Esophagus mucosa (tissue), 1 donor: Measurements from ENCODE around the gene SYNE1. TPM values are rescaled to one million over a fixed set of nuclear protein-coding genes. Genes with fewer than 3 reads are reported as not detected.
"Not testable (repeated sequence)": the region's sequence is repeated elsewhere in the genome, so short reads cannot be mapped to it uniquely, and the experiment has no call there.

ENCODE experiments used
- ATAC-seq: fragments of 200-7000 bp; cut with Tn5 transposase; one replicate; pipeline ENCODE4 v1.9.1; 2020
- total RNA-seq: library from RNA; stranded (reverse); gene quantifications from one replicate; pipeline ENCODE4 v1.2.4, GENCODE V29; 2023
- donor health status: DM: yes; HTN: yes; CAD: no.

The SYNE1 gene
- total RNA-seq, 1 donor from 2014 or later = 4.0 TPM

DNA sequence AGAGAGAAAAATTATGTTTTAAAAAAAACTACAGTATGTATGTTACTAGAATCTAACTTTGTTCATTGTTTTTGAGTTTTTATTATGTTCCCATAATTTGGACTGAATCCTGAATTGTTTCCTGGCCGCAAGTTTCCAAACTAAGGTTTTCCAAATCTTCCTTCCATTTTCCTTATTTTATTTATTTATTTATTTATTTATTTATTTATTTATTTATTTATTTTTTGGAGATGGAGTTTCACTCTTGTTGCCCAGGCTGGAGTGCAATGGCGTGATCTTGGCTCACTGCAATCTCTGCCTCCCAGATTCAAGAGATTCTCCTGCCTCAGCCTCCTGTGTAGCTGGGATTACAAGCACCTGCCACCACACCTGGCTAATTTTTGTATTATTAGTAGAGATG is 215.7 kb downstream of the SYNE1 start:
- ATAC-seq = not testable (repeated sequence)

DNA sequence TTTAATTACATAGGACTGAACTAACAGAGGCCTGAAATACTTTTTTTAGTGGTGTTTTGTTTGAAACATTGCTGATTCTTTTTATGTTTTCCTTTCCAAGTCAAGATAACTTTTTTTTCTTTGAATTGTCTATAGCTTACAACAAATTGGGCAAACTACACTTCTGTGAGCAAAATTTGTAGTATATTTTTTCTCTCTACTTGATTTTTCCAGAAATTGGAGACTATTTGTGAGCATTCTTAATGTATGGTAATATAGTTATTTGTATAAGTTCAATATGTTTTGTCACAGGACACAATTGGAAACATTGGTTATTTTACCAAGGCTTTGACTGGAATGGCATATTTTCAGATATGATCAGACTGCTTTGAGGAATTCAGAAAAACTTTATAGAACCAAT is 216.5 kb downstream of the SYNE1 start:
- no peak for ATAC-seq

DNA sequence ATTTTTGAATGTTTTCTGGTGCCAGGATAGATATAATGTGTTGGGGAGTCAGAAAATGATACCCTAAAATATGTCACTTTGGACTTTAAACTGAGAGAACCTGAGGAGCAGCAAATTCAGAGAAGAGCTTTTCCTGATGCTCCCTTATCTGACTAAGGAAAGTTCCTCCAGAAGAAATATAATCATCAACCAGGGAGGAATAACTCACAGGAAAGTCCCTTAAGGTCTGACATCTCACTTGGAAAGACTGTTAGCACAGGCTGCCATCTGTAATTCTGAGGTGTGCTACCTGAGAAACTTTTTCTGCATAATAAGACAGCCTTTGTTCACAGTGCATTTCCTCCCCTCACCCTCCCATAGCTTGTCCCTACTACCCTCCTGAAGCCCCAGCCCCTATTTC is 218.6 kb downstream of the SYNE1 start:
- no peak for ATAC-seq

DNA sequence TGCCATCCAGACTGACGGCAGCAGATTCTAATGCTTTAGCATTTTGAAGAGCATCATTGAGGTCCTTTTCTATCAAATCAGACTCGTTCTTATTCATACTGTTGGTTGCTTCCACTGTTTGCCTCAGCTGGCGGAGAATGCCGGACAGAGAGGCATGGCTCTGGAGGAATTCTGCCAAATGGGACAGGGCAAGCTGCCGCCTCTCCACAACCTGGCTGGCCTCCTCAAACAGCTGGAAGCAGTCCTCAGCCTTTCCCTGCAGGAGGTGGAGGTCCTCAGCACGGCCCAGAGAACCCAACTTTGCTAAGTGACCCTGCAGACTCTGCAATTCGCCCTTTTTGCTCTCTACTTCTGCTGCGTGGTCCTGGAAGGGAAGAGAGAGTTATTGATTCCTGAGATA is 220.5 kb downstream of the SYNE1 start:
- ATAC-seq = no peak

DNA sequence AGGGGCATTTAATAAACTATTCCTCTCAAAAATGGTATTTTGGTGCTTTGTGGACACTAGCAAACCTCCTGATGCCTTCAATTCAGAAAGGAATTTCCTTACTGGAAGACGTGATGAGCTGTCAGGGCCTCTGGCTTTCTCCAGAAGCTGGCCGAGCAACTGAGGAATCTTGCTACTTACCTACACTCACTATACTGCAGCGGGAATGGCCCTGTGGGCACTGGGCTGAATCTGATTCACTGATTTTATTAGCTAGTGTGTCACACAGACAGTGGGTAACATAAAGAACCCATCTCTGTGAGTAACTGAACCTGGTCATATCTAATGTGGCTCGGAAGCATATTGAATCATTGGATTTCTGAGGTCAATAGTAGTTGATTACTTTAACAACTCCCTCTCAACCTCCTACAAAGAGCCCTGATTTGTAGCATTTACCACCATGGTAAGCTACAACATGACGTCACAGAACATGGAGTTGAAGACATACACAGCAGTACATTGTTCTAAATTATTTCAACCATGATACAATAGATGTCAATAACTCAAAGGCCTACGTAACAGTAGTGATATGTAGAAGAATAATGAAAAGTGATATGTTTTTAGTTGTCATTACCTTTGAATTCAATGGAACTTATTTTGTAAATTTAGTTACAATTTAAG is 232.1 kb downstream of the SYNE1 start:
- no peak for ATAC-seq

DNA sequence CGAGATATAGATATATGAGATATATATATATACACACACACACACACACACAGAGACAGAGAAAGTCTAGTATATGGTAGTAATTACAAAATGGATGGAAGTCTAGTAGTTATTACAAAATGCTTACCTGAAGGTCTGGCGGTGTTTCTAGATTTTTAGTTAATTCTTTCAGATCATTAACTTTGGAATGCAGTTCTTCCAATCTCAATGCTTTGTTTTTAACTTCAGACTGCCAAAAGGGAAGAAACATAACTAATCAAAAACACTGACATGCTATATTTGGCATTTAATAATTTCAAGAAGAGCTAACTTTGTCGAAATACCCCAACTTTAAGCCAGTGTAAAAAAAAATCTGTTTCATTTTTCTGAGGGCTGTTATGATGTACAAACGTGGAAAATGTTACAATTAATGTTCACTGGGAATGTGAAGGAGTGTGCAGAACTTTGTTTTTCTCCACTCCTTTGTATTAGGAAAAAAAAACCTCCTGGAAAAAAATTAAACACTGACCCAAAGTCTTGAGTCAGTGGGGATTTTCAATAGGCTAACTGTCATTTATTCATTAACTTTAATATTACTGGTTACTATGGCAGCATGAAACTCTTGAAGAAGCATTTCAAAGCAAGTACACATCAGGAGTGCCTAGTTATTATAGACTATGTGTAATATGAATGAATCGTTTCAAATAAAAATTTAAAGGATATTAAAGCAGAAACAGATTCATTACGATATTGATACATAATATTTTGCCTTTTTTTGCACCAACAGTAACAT is 232.9 kb downstream of the SYNE1 start:
- ATAC-seq = no peak

DNA sequence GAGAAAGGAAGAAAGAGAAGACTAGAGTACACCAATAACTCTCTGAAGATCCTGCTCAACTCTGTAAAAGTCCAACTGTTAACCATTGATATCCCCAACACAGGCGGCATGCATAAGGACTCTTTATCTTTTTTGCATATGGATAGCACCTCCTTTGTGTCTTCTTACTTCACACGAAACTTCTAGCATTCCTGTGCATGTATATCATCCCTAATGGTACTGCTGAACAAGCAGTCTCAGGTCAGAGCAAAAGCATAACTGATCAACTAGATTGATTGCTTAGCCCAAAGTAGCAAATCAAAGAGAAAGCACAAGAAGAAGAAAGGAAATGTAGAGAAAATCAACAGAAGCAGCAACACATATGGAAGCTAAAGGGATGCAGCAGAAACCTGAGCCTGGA is 234.4 kb downstream of the SYNE1 start:
- ATAC-seq = no peak

DNA sequence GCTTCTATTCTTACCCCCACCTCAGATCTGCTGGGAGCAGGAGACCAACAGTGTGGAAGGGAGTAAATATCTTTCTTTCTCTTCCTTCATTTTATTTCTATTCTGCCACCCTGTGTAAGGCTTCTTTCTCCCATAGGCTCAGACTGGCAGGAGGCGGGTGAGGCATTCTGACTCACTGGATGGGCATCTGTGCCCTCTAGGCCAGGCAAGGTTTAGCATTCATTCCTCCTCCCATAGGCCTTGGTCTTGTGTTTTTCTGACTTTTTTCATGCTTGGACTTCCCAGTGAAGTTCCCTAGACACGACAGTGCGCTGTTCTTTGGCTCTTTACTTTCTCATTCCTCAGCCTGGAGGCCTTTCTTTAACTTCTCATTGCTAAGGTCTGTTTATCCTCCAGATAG is 235.2 kb downstream of the SYNE1 start:
- ATAC-seq = peak; percentile 91

DNA sequence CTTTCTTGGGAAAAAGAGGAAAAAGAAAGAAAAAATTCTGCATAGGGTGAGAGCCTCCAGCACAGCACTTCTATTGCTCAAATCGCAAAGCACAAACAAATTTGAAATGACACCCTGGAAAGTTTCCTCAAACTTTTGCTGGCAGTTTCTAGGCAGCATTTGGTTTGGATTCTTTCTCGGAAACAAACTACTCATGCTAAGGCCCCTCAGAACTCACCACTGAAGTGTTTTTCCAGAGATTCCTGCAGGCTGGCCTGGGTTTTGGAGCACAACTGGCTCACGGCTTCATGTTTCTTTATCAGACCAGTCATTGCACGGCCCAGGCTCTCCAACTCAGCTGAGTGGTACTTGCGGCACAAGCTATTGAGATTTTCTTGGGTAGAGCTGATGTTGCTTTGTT is 237.8 kb downstream of the SYNE1 start:
- no peak for ATAC-seq

DNA sequence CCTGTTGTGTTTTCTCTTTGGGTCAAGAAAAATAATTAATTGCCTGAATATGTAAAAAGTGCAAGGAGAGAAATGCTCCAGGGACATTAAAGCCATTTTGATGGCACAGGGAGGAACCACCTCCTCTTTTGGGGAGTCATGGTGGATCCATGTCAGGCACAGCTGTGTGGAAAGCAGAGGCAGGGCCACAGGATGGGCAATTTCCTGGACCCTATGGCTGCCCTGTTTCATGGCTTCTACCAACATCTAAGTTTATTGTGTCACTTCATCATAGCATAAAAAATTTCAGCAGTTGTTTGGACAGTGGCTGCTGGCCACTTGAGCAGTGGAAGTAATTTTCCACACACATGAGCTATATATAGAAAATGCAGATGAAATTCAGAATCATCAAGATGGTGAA is 238.2 kb downstream of the SYNE1 start:
- no peak for ATAC-seq

DNA sequence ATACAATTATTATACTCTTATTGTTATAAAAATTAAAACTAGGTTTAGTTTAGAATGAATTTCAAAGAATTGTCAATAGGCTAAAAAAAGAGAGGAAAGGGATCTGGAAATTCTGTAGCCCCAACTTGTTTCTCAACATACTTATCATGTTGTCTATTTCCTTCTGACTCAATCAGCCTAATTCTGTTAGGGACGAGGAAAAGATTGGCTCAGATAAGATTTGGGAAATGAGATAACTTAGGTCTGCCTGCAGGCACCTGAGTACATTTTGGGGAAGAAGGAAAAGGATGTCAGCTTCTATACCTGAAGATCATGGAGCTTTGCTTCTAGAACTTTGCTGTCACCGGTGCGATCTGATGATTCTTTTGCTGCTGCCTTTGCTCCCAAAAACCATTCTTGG is 238.8 kb downstream of the SYNE1 start:
- no peak for ATAC-seq

DNA sequence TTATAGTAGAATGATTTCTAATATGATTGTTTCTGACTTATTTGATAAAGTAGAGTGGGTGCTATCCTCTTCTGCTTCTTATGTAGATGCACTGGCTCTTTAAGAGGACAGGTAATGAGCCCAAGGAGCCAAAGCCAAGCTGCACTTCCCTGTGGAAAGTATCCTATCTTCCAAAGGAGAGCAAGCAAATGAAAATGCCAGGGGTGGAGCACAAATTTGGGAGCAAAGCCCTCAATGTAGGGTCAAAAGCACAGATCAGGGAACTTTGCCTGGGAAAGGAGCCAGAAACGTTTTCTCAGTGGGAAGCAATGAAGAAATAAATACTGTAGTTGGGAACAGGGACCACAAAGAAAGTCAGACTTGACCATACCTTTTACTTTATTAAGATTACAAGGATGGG is 242.9 kb downstream of the SYNE1 start:
- no peak for ATAC-seq

DNA sequence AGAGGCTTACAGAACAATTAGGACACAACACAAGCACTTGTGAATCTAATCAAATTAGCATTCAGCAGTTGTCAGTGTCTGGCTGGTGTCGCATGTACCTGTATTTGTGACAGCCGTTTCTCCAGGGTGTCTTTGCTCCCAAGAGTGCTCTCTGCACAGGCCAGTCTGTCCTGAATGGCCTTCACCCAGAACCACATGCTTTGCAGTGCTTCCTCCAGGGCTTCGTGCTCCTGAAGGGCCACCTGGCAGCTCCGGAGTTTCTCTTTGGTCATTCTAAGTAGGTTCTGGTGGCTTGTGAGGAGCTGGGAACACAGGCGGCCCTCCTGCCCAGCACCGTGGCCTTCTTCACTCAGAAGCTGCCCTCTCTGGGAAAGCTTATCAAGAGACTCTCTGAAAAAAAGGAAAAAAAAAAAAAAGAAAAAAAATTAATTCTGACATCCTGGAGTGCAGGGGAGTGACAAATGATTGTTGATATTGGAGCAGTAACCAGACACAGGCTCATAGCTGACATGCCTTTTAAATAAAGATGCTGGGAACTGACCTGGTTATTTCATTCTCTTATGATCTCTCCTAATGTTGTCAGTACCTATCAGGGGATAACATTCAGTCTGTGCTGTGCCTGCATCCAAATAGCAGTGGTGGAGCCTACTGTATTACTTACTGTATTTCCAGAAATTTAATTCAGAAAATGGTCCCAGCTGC is 245.8 kb downstream of the SYNE1 start:
- no peak for ATAC-seq

DNA sequence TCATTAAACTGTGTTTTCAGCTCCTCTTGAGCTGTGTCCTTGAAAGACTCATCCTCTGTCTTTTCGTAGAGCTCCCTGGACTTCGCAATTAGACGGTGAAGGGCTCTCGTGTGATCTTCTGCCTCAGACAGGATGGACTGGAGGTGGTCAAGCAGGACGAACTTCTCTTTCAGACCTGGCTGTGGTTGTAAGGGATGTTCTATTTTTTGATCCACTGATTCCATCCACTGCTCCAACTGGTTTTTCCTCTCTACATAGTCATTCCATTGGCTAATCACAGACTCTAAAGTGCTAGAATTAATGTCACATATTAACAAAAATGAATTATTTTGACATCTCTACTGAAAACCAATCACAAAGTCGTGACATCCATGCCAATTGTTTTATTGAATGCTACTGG is 250.1 kb downstream of the SYNE1 start:
- peak; percentile 28 for ATAC-seq

DNA sequence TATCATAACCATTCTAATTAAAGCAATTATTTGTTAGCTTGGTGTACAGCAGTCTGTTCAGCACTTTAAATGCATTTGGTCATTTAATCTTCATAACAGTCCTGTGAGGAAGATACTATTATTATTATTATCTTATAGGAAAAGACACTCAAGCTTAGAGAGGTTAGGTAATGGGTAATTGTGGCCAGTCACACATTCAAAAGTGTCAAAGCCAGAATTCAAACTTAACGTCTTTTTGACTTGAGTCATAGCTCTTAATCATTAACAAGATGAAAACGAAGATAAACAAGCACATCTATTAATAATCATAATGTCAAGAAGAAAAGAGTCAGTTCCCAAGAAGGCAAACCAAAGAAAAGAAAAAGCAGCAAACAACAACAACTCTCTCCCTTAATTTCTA is 251.0 kb downstream of the SYNE1 start:
- ATAC-seq = no peak

DNA sequence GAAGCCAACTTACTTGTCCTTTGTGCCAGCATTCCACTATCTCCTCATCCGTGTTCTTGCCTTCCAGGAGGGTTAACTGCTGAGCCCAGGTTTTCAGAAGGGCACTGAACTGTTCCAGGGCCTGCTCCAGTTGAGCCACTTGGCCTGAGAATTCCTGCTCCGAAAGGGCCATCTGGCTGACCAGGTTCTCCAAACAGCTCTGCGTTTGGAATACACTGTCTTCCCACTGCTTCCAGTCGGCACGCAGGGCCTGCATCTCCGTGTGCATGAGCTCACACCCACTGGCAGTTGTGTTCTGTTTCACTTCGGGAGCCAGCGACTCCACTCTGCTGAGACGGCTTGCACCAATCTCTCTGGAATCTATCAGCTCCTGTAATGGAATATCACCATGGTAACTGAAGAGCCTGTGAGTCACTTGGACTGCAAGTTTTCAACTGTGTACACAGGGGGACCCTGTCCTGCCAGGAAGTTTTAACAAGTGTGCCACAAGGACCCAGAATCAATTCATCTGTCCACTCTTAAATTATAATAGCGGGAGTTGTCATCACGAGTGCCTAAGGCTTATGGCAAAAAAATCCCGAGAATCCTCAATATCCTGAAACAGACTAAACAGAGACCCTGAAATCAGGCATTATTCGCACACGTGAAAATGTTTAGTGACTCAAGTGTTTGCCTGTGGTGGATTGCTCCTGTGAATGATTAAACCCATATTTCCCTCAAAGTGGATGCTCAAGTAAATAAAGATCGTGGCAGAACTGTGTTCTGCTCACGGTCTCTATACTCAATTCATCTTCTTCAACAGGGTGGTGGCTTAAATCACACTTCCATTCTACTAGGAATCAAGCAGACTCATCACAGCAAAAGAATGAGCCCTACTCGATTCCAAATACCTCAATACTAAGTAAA is 255.9 kb downstream of the SYNE1 start:
- peak; percentile 69 for ATAC-seq

DNA sequence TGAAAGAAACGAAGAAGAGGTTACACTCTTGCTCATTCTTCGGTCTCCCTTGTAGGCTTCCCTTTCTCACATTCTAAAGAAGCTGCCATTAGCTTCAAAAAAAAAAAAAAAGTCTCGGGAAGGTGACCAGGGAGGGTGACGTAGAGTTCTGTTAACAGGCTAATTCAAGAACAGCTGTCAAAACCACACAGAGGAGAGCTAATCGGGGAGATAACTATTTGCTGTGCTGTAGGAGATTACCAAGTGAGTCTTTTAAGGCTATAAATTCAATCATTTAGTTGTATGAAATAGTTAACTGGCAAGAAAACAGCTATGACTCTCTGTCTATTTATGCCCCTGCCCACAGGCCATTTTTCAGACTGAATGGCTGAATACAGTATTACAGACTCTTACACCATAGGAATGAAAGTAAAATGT is 256.8 kb downstream of the SYNE1 start:
- peak; percentile 37 for ATAC-seq

DNA sequence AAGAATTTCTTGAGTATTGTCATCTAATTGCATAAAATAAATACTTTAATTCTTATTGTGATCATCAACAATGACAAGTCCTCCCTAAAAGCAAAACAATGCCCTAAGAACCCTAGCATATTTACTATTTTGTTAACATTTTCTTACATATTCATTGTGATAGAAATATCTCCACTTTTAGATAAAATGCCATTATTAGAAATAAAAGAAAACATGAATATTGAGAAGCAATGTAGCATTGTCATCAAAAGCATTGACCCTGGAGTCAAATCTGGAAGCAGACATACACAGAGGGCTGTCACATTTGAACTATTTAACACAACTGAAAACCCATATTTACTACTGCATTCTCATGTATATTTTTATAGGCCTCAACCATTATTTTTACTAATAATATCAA is 257.7 kb downstream of the SYNE1 start:
- no peak for ATAC-seq

DNA sequence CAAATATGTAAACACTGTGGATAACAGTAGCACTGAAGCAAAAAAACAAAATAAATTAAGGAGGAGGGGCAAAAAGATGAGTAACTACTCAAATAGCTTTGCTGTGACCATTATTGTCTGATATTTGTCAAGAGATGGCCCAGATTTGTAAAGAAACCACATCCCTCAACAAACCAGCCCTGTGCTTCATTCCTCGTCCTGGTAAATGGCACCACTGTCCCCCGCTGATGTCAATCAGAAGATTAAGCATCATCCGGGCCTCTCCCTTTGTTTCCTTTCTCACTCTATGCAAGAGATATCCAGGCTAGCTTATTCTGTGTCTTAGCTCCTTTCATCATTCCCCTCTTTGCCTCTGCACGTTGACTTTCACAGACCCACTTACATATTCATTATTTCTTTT is 259.0 kb downstream of the SYNE1 start:
- ATAC-seq = no peak

DNA sequence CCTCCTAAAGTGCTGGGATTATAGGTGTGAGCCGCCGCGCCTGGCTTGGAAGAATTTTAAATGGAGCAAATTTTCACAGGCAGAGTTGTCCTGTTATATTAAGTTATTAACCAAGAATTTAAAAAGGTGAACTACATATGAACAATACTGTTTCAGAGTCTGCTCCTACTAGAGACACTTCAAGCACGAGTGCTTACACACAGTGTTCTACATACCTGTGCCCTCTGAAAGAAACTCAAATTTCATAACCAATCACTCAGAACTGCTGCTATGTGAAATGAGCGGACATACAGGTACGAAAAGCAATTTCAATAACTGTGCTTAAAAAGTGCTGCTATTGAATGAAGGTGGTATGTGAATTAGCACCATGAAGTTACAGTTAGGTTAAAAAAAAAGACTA is 262.0 kb downstream of the SYNE1 start:
- ATAC-seq = no peak

DNA sequence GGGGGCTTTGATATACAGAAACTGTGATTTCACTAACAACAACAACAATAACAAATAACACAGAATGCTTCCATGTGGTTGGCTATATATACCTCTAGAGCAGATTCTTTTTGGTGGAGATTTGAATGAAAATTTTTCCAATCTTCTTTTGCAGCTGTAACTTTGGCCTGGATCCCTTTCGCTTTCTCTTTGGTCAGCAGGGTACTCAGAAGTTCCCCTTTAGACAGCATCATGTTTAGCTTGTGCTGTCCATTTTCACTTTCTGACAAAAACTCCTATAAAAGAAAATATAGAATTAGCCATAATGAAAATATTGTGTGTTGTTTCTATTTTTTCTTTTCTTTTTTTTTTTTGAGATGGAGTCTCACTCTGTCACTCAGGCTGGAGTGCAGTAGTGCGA is 264.2 kb downstream of the SYNE1 start:
- ATAC-seq = no peak

DNA sequence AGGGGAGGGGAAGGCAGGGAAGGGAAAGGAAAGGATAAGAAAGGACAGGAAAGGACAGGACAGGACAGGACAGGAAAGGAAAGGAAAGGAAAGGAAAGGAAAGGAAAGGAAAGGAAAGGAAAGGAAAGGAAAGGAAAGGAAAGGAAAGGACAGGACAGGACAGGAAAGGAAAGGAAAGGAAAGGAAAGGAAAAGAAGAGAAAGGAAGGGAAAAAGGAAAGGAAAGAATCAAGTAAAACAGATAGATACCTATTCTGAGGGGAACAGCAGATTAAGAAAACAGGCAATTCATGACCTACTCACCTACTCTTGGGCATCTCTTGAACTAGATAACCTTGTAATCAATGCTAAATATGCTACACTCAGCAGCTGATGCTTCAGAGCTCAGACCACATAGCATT is 265.4 kb downstream of the SYNE1 start:
- no peak for ATAC-seq
